WTC11 (cell line): ENCODE measurements around the gene SMAD7. TPM values are rescaled to one million over a fixed set of nuclear protein-coding genes. Genes with fewer than 3 reads are reported as not detected.

ENCODE experiments used
- ATAC-seq: fragments of 200-7000 bp; cut with Tn5 transposase; 2 replicates; pipeline ENCODE4 v1.10.0; 2021; ENCODE audit warnings: mild to moderate bottlenecking, moderate library complexity
- CTCF ChIA-PET: fragments of 300-600 bp; sonication (Branson Sonifier 250); formaldehyde crosslinking; loops from one replicate; lab custom pipeline; 2021; ENCODE audit warnings: antibody characterized with exemption; lab: Charles Lee
- POLR2A ChIA-PET: fragments of 350-600 bp; sonication (Branson Sonifier 250); formaldehyde crosslinking; loops from one replicate; lab custom pipeline; 2021; ENCODE audit warnings: antibody characterized with exemption; lab: Charles Lee
- DNase-seq: peaks from one replicate; pipeline ENCODE4 v3.0.0; 2021; ENCODE audit warnings: low spot score
- H3K27ac Mint-ChIP-seq: 2 replicates; pipeline ENCODE4 v1.8.0; 2021; ENCODE audit warnings: mixed read lengths
- H3K27me3 Mint-ChIP-seq: 2 replicates; pipeline ENCODE4 v1.8.0; 2021; ENCODE audit warnings: low read depth, mild to moderate bottlenecking, moderate library complexity, mixed read lengths
- H3K36me3 Mint-ChIP-seq: 2 replicates; pipeline ENCODE4 v1.8.0; 2021; ENCODE audit warnings: mixed read lengths
- H3K4me1 Mint-ChIP-seq: 2 replicates; pipeline ENCODE4 v1.8.0; 2022; ENCODE audit warnings: mixed read lengths
- H3K4me3 Mint-ChIP-seq: 2 replicates; pipeline ENCODE4 v1.8.0; 2021; ENCODE audit warnings: mild to moderate bottlenecking, moderate library complexity, mixed read lengths
- H3K9me3 Mint-ChIP-seq: 2 replicates; pipeline ENCODE4 v1.8.0; 2021; ENCODE audit warnings: mixed read lengths
- CBFB ChIP-seq: sonication (generic); formaldehyde crosslinking; IDR thresholded peaks from 2 replicates; pipeline ENCODE4 v1.8.1; 2022; ENCODE audit warnings: mild to moderate bottlenecking, low read depth, missing genetic modification reagents
- EMX1 ChIP-seq: fragments of 250-450 bp; sonication (Bioruptor Pico); IDR thresholded peaks from 2 replicates; pipeline ENCODE4 v1.8.0; 2021; ENCODE audit warnings: mild to moderate bottlenecking
- FOXK1 ChIP-seq: sonication (generic); formaldehyde crosslinking; IDR thresholded peaks from 2 replicates; pipeline ENCODE4 v1.8.0; 2022; ENCODE audit warnings: mild to moderate bottlenecking, moderate library complexity, missing genetic modification reagents
- JAZF1 ChIP-seq: fragments of 250-450 bp; sonication (Bioruptor Pico); IDR thresholded peaks from 2 replicates; pipeline ENCODE4 v1.9.0; 2021; ENCODE audit warnings: moderate library complexity, mild to moderate bottlenecking, inconsistent platforms
- KAT7 ChIP-seq: sonication (generic); formaldehyde crosslinking; IDR thresholded peaks from 2 replicates; pipeline ENCODE4 v1.8.1; 2023; ENCODE audit warnings: missing genetic modification reagents, mild to moderate bottlenecking, borderline replicate concordance
- NFATC4 ChIP-seq: fragments of 250-450 bp; sonication (Bioruptor Pico); IDR thresholded peaks from 2 replicates; pipeline ENCODE4 v1.9.0; 2021; ENCODE audit warnings: mild to moderate bottlenecking
- RORB ChIP-seq: fragments of 250-450 bp; sonication (Bioruptor Pico); IDR thresholded peaks from 2 replicates; pipeline ENCODE4 v1.9.0; 2021; ENCODE audit warnings: mild to moderate bottlenecking
- SP1 ChIP-seq: sonication (generic); formaldehyde crosslinking; conservative IDR thresholded peaks from 2 replicates; pipeline ENCODE4 v1.8.1; 2022; ENCODE audit warnings: missing genetic modification reagents
- USF1 ChIP-seq: sonication (generic); formaldehyde crosslinking; IDR thresholded peaks from 2 replicates; pipeline ENCODE4 v1.8.0; 2022; ENCODE audit warnings: mild to moderate bottlenecking, missing genetic modification reagents
- ZNF423 ChIP-seq: fragments of 250-450 bp; sonication (Bioruptor Pico); IDR thresholded peaks from 2 replicates; pipeline ENCODE4 v2.1.2; 2022; ENCODE audit warnings: mild to moderate bottlenecking, moderate library complexity
- total RNA-seq: library from RNA; stranded (reverse); gene quantifications from 3 replicates; pipeline ENCODE4 v1.2.3, GENCODE V29; 2021
- TF ChIP-seq, protein P1 (sequence below): sonication (generic); formaldehyde crosslinking; IDR thresholded peaks from 2 replicates; pipeline ENCODE4 v1.8.0; 2022; ENCODE audit warnings: mild to moderate bottlenecking, missing genetic modification reagents
- TF ChIP-seq, protein P2 (sequence below): fragments of 250-450 bp; sonication (Bioruptor Pico); IDR thresholded peaks from 2 replicates; pipeline ENCODE4 v1.9.0; 2021; ENCODE audit warnings: mild to moderate bottlenecking
- TF ChIP-seq, protein P3 (sequence below): sonication (generic); formaldehyde crosslinking; IDR thresholded peaks from 2 replicates; pipeline ENCODE4 v1.8.1; 2022; ENCODE audit warnings: mild to moderate bottlenecking, moderate library complexity, missing genetic modification reagents
- TF ChIP-seq, protein P4 (sequence below): sonication (generic); formaldehyde crosslinking; IDR thresholded peaks from 2 replicates; pipeline ENCODE4 v1.8.1; 2023; ENCODE audit warnings: mild to moderate bottlenecking, moderate library complexity, missing genetic modification reagents
- TF ChIP-seq, protein P5 (sequence below): sonication (generic); formaldehyde crosslinking; conservative IDR thresholded peaks from 2 replicates; pipeline ENCODE4 v1.8.1; 2023; ENCODE audit warnings: mild to moderate bottlenecking, low read depth, missing genetic modification reagents, moderate library complexity

The SMAD7 gene
- total RNA-seq, 1 experiment from 2014 or later, result 44.7 TPM

DNA sequence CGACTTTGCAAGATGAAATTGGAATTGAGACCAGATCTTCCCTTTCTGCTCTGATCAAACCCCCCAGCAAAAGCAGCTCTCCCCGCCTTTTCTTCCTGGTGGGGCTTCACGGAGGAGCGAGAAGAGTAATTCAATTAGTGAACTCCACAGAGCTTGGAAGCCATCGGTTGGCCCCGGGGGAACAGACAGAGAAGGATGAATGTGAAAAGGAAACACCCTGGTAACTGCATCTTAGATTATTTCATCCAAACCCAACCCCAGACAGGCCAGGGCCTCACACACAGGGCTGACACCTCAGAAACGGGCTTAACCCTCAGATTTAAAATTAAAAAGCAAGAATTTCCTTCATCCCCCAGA lies 18.3 kb downstream of the SMAD7 start (continued):
- TF ChIP-seq, protein P1, sequence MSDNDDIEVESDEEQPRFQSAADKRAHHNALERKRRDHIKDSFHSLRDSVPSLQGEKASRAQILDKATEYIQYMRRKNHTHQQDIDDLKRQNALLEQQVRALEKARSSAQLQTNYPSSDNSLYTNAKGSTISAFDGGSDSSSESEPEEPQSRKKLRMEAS (CRISPR knock-in tag), result no peak
- TF ChIP-seq KAT7 (CRISPR knock-in tag) (no peak), CBFB (CRISPR knock-in tag) (no peak)

- ChIA-PET POLR2A (interaction anchor here (0.6 to 1.0 kb wide), 2 partner anchors 17 to 500 kb away, joined by 3 read pairs; no protein-coding TSS in a partner anchor), CTCF (interaction anchor here (1.2 kb wide), 1 partner anchor 307 kb away, joined by 4 read pairs; no protein-coding TSS in a partner anchor)
- 0 out of 2 replicates have a peak, but pooled peaks have one; percentile 7 for ATAC-seq
- DNase-seq, result no peak
- Mint-ChIP-seq H3K36me3 (peaks cover 10% of the 10 kb centered on the region; the same call in 1 of the 2 replicates), H3K9me3 (no peaks in the 10 kb centered on the region), H3K27ac (peak overlapping the region; percentile 87), H3K27me3 (no peaks in the 10 kb centered on the region)
- TF ChIP-seq USF1 (CRISPR knock-in tag), result peak; percentile 15; the same call in 1 of the 2 replicates
- TF ChIP-seq, protein P2, sequence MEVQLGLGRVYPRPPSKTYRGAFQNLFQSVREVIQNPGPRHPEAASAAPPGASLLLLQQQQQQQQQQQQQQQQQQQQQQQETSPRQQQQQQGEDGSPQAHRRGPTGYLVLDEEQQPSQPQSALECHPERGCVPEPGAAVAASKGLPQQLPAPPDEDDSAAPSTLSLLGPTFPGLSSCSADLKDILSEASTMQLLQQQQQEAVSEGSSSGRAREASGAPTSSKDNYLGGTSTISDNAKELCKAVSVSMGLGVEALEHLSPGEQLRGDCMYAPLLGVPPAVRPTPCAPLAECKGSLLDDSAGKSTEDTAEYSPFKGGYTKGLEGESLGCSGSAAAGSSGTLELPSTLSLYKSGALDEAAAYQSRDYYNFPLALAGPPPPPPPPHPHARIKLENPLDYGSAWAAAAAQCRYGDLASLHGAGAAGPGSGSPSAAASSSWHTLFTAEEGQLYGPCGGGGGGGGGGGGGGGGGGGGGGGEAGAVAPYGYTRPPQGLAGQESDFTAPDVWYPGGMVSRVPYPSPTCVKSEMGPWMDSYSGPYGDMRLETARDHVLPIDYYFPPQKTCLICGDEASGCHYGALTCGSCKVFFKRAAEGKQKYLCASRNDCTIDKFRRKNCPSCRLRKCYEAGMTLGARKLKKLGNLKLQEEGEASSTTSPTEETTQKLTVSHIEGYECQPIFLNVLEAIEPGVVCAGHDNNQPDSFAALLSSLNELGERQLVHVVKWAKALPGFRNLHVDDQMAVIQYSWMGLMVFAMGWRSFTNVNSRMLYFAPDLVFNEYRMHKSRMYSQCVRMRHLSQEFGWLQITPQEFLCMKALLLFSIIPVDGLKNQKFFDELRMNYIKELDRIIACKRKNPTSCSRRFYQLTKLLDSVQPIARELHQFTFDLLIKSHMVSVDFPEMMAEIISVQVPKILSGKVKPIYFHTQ (CRISPR knock-in tag), result no peak
- TF ChIP-seq, all 79 proteins: peak for 1
- Mint-ChIP-seq H3K4me3 (peak overlapping the region; percentile 29), H3K4me1 (peaks cover 99% of the 10 kb centered on the region)
Observed at GRCh38 chr18:48931680-48932461, 18.9 kb downstream of the SMAD7 start.

DNA sequence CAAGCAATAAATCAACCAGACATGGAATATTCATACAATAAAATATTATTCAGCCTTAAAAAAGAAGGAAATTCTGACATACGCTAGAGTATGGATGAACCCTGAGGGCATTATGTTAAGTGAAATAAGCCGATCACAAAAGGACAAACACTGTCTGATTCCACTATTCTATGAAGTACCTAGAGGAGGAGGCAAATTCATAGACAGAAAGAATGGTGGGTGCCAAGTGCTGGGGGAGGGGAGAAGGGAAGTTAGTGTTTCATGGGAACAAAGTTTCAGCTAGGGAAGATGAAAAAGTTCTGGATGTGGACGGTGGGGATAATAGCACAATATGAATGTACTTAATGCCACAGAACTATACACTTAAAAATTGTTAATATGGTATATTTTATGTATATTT lies 19.8 kb downstream of the SMAD7 start:
- H3K4me3 Mint-ChIP-seq, result peak overlapping the region; percentile 43; the same call in 1 of the 2 replicates
- ChIA-PET POLR2A (interaction anchor here (1.5 kb wide), 1 partner anchor 22 kb away, joined by 3 read pairs; no protein-coding TSS in a partner anchor), CTCF (interaction anchor here (0.6 kb wide), 1 partner anchor 216 kb away, joined by 3 read pairs; no protein-coding TSS in a partner anchor)
- H3K27ac Mint-ChIP-seq, result peak overlapping the region; percentile 85
- ATAC-seq (no peak), DNase-seq (no peak)
- peaks cover 99% of the 10 kb centered on the region for H3K4me1 Mint-ChIP-seq
- H3K27me3 Mint-ChIP-seq, result no peaks in the 10 kb centered on the region
- H3K36me3 Mint-ChIP-seq, result peaks cover 5% of the 10 kb centered on the region; the same call in 1 of the 2 replicates
- no peaks in the 10 kb centered on the region for H3K9me3 Mint-ChIP-seq
- TF ChIP-seq FOXK1 (CRISPR knock-in tag) (no peak), JAZF1 (CRISPR knock-in tag) (no peak), SP1 (CRISPR knock-in tag) (no peak)

DNA sequence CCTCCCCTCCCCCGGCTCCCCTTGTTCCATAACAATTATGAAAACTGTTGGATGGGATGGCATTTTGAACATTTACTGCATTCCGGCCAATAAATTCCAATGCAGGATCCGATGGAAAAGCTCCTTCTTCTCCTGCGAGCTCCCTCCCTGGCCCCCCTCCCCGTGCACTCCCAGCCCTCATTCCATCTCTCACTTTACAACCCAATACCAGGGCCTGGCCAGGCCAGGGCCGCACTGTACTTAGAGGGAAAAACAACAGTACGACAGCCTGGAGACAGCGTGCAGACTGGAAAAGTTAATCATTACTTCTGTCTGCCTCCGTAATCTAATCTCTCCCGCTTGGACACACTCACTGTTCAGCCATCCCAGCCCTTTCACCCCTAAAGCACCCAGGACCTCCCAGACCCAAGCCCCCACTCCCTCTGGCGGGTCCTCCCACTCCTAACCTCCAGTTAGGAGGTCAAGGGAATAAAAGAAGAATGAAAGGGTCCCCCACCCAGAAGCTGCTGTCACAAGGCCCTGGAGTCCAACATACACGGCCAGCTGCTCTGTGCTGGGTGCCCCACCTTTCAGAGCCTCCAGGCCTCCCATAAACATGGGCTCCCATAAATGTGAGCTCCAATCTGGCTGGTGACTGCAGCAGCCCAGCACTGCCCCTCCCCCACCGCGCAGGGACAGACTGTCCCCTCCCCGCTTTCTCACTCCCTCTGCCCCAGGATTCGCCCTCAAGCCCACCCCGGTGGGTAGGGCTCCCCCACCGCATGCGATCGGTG lies 20.6 kb downstream of the SMAD7 start:
- Mint-ChIP-seq H3K4me1 (peaks cover 97% of the 10 kb centered on the region), H3K27me3 (no peaks in the 10 kb centered on the region), H3K36me3 (peaks cover under 1% of the 10 kb centered on the region; the same call in 1 of the 2 replicates), H3K27ac (peak overlapping the region; percentile 85), H3K4me3 (peak overlapping the region; percentile 43), H3K9me3 (no peaks in the 10 kb centered on the region)
- CTCF ChIA-PET, result interaction anchor here (0.6 to 1.3 kb wide), 5 partner anchors 8 to 215 kb away, joined by 3 to 4 read pairs (median 3); no protein-coding TSS in a partner anchor
- TF ChIP-seq, protein P1 (CRISPR knock-in tag), result no peak
- TF ChIP-seq, protein P3, sequence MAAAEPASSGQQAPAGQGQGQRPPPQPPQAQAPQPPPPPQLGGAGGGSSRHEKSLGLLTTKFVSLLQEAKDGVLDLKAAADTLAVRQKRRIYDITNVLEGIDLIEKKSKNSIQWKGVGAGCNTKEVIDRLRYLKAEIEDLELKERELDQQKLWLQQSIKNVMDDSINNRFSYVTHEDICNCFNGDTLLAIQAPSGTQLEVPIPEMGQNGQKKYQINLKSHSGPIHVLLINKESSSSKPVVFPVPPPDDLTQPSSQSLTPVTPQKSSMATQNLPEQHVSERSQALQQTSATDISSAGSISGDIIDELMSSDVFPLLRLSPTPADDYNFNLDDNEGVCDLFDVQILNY (CRISPR knock-in tag), result no peak
- TF ChIP-seq EMX1, result no peak
- no peak for TF ChIP-seq ZNF423 (CRISPR knock-in tag)
- TF ChIP-seq, protein P4, sequence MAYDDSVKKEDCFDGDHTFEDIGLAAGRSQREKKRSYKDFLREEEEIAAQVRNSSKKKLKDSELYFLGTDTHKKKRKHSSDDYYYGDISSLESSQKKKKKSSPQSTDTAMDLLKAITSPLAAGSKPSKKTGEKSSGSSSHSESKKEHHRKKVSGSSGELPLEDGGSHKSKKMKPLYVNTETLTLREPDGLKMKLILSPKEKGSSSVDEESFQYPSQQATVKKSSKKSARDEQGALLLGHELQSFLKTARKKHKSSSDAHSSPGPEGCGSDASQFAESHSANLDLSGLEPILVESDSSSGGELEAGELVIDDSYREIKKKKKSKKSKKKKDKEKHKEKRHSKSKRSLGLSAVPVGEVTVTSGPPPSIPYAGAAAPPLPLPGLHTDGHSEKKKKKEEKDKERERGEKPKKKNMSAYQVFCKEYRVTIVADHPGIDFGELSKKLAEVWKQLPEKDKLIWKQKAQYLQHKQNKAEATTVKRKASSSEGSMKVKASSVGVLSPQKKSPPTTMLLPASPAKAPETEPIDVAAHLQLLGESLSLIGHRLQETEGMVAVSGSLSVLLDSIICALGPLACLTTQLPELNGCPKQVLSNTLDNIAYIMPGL (CRISPR knock-in tag), result no peak
- no peak for TF ChIP-seq NFATC4 (CRISPR knock-in tag)
- no peak for TF ChIP-seq RORB (CRISPR knock-in tag)
- TF ChIP-seq, protein P5, sequence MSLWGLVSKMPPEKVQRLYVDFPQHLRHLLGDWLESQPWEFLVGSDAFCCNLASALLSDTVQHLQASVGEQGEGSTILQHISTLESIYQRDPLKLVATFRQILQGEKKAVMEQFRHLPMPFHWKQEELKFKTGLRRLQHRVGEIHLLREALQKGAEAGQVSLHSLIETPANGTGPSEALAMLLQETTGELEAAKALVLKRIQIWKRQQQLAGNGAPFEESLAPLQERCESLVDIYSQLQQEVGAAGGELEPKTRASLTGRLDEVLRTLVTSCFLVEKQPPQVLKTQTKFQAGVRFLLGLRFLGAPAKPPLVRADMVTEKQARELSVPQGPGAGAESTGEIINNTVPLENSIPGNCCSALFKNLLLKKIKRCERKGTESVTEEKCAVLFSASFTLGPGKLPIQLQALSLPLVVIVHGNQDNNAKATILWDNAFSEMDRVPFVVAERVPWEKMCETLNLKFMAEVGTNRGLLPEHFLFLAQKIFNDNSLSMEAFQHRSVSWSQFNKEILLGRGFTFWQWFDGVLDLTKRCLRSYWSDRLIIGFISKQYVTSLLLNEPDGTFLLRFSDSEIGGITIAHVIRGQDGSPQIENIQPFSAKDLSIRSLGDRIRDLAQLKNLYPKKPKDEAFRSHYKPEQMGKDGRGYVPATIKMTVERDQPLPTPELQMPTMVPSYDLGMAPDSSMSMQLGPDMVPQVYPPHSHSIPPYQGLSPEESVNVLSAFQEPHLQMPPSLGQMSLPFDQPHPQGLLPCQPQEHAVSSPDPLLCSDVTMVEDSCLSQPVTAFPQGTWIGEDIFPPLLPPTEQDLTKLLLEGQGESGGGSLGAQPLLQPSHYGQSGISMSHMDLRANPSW, result no peak
- DNase-seq (no peak), ATAC-seq (peak; percentile 20)
- POLR2A ChIA-PET, result interaction anchor here (1.5 kb wide), 1 partner anchor 23 kb away, joined by 3 read pairs; no protein-coding TSS in a partner anchor
